ENCODE measurements around the gene SLC32A1.

DNA sequence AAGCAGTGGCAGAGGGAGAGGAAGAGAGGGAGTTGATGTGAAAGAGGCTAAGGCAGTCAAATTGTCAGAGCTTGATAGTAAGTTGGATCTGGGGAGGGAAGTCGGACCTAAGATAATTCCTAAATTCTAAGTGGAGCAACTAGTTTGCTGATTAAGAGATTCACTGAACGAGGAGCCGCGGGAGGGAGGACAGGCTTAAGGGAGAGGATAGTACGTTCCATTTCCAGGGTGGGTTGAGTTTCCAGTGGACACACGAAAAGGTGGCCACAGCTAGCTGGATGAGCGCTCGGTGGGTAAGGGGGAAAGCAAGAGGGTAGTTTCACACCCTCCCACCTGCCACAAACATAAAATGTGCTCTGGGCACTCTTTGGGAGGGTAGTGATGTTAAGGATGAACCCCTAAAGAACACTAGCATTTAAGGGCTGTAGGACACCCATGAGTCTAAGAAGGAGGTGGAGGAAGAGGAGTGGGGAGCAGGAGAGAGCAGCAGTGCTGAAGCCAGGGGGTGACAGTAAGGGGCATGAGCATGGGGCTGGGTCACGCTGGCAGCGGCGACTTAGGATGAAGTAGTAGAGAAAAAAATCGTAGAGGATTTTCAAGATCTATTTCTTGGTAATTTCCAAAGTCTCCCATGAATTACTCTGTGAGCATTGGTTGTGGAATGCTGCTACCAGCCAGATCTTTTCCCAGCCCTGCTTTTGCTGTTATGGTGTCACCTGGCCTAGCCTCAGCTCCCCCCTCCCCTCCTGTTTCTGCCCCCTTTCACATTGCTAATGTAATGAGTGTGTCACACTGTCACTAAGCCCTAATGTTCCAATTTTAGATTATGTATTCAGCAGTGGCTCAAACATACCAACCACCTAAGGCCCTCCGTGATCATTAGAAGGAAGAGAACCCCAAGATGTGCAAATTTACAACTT, 45.4 kb downstream of the SLC32A1 start:
- TF ChIP-seq EZH2 (IDR thresholded peaks at IDR 0.05; ENCODE audit: insufficient read depth, poor library complexity, severe bottlenecking), result no peak
- no peak for TF ChIP-seq EZH2phosphoT487 (IDR thresholded peaks at IDR 0.05; ENCODE audit: insufficient read depth, low read depth)
